ENCODE measurements around the gene ARHGAP25. TPM values are rescaled to one million over a fixed set of nuclear protein-coding genes. Genes with fewer than 3 reads are reported as not detected.
A peak's percentile ranks its signal among the peaks of the same experiment; 100 is the strongest.

Gene ARHGAP25
- total RNA-seq, 4 donors from 2014 or later: 3.7 to 9.3 (median 5.4) TPM

- no peak for DNase-seq (ENCODE audit: extremely low spot score)
- no peaks in the 10 kb centered on the region for H3K27me3 ChIP-seq
- intact Hi-C loops (cut with DNase I): loop anchor here (5.0 kb wide), 1 partner anchor 362 kb away; the partner anchor contains the start of genes APLF and FBXO48
- peak overlapping the region; percentile 55 to 83 (median 80) for H3K27ac ChIP-seq (replicated peaks in 1 of 4)
- no peaks in the 10 kb centered on the region for H3K36me3 ChIP-seq
- H3K9me3 ChIP-seq: no peaks in the 10 kb centered on the region
- no peak for TF ChIP-seq POLR2A (IDR thresholded peaks at IDR 0.05; ENCODE audit: low read depth)
- no peak overlapping the region for H3K4me3 ChIP-seq
- H3K4me1 ChIP-seq: peaks cover 45 to 51% (median 48%) of the 10 kb centered on the region in 4 donors
- 57% methylated on average over 2 of the region's 2 CpGs for WGBS
Measured at GRCh38 chr2:68829749-68830148, 95.1 kb downstream of the ARHGAP25 start.

GRCh38 chr2:68831686-68832232, 97.1 kb downstream of the ARHGAP25 start:
- peak overlapping the region; percentile 79 to 83 (median 80) for H3K27ac ChIP-seq (replicated peaks in 1 of 4)
- intact Hi-C loops (cut with DNase I): loop anchor here (5.0 kb wide), 1 partner anchor 364 kb away; the partner anchor contains the start of genes APLF and FBXO48
- 26% methylated on average over 3 of the region's 3 CpGs for WGBS
- H3K27me3 ChIP-seq: no peaks in the 10 kb centered on the region
- peaks cover 45 to 51% (median 48%) of the 10 kb centered on the region in 4 donors for H3K4me1 ChIP-seq
- no peaks in the 10 kb centered on the region for H3K9me3 ChIP-seq
- no peak overlapping the region for H3K4me3 ChIP-seq
- no peaks in the 10 kb centered on the region for H3K36me3 ChIP-seq
- TF ChIP-seq POLR2AphosphoS5 (IDR thresholded peaks at IDR 0.05) (no peak), EP300 (IDR thresholded peaks at IDR 0.05) (no peak), POLR2A (IDR thresholded peaks at IDR 0.05; ENCODE audit: low read depth) (no peak), CTCF (IDR thresholded peaks at IDR 0.05) (no peak)
- peak; percentile 78 for DNase-seq (ENCODE audit: extremely low spot score)

- intact Hi-C loops (cut with DNase I): loop anchor here (5.0 kb wide), 1 partner anchor 365 kb away; the partner anchor contains the start of genes APLF and FBXO48
- Histone ChIP-seq H3K27me3 (no peaks in the 10 kb centered on the region), H3K27ac (replicated peaks in 1 of 4) (peak overlapping the region; percentile 79 to 83 (median 80)), H3K4me3 (no peak overlapping the region), H3K36me3 (no peaks in the 10 kb centered on the region), H3K9me3 (no peaks in the 10 kb centered on the region), H3K4me1 (peaks cover 45 to 53% (median 49%) of the 10 kb centered on the region in 4 donors)
- TF ChIP-seq POLR2AphosphoS5 (IDR thresholded peaks at IDR 0.05) (peak; percentile 49 to 66), POLR2A (IDR thresholded peaks at IDR 0.05; ENCODE audit: low read depth) (no peak), CTCF (IDR thresholded peaks at IDR 0.05) (no peak)
- DNase-seq (ENCODE audit: extremely low spot score): peak; percentile 92
- WGBS: 38% methylated on average over 8 of the region's 8 CpGs
Measured at GRCh38 chr2:68832233-68832869, 97.7 kb downstream of the ARHGAP25 start.

GRCh38 chr2:68833162-68833561, 98.6 kb downstream of the ARHGAP25 start:
- no peaks in the 10 kb centered on the region for H3K27me3 ChIP-seq
- no peaks in the 10 kb centered on the region for H3K36me3 ChIP-seq
- H3K4me3 ChIP-seq: no peak overlapping the region
- DNase-seq (ENCODE audit: extremely low spot score): no peak
- TF ChIP-seq CTCF (IDR thresholded peaks at IDR 0.05): no peak
- no peak for TF ChIP-seq POLR2AphosphoS5 (IDR thresholded peaks at IDR 0.05)
- TF ChIP-seq EP300 (IDR thresholded peaks at IDR 0.05): no peak
- no peak for TF ChIP-seq POLR2A (IDR thresholded peaks at IDR 0.05; ENCODE audit: low read depth)
- H3K27ac ChIP-seq (replicated peaks in 1 of 4): peak overlapping the region; percentile 79 to 83 (median 80)
- H3K4me1 ChIP-seq: peaks cover 43 to 60% (median 51%) of the 10 kb centered on the region in 4 donors
- intact Hi-C loops (cut with DNase I): loop anchor here (5.0 kb wide), 1 partner anchor 366 kb away; the partner anchor contains the start of genes APLF and FBXO48
- WGBS: 94% methylated on average over 2 of the region's 2 CpGs
- H3K9me3 ChIP-seq: no peaks in the 10 kb centered on the region

GRCh38 chr2:68834737-68835376, 100.2 kb downstream of the ARHGAP25 start:
- no peak overlapping the region for H3K27ac ChIP-seq (replicated peaks in 1 of 4)
- TF ChIP-seq POLR2A (IDR thresholded peaks at IDR 0.05; ENCODE audit: low read depth): no peak
- no peak for TF ChIP-seq CTCF (IDR thresholded peaks at IDR 0.05)
- no peak for TF ChIP-seq EP300 (IDR thresholded peaks at IDR 0.05)
- TF ChIP-seq POLR2AphosphoS5 (IDR thresholded peaks at IDR 0.05): no peak
- intact Hi-C loops (cut with DNase I): loop anchor here (5.0 kb wide), 1 partner anchor 368 kb away; the partner anchor contains the start of genes APLF and FBXO48
- peaks cover 26 to 43% (median 34%) of the 10 kb centered on the region in 4 donors for H3K4me1 ChIP-seq
- no peaks in the 10 kb centered on the region for H3K36me3 ChIP-seq
- no peaks in the 10 kb centered on the region for H3K27me3 ChIP-seq
- DNase-seq (ENCODE audit: extremely low spot score): peak; percentile 64
- H3K4me3 ChIP-seq: no peak overlapping the region
- H3K9me3 ChIP-seq: no peaks in the 10 kb centered on the region
- WGBS: 81% methylated on average over 6 of the region's 6 CpGs

Measured in esophagus muscularis mucosa (tissue), 4 donors.